B cell (primary cell): Measurements from ENCODE around the gene LRCH1. TPM values are rescaled to one million over a fixed set of nuclear protein-coding genes. Genes with fewer than 3 reads are reported as not detected.

ENCODE experiments used
- ATAC-seq: fragments of 200-7000 bp; cut with Tn5 transposase; one replicate; pipeline ENCODE4 v1.10.0; 2021; ENCODE audit warnings: low read depth, mild to moderate bottlenecking, moderate number of reproducible peaks, moderate library complexity
- CTCF ChIA-PET: fragments of 350-600 bp; sonication (Branson Sonifier 250); formaldehyde crosslinking; loops from one replicate; lab custom pipeline; 2021; ENCODE audit warnings: antibody characterized with exemption, inconsistent platforms; lab: Charles Lee
- POLR2A ChIA-PET: fragments of 350-600 bp; sonication (Branson Sonifier 250); formaldehyde crosslinking; loops from one replicate; lab custom pipeline; 2021; ENCODE audit warnings: antibody characterized with exemption; lab: Charles Lee
- DNase-seq: peaks from one replicate; pipeline ENCODE4 v3.0.0; 2013
- H2AFZ ChIP-seq: 2 replicates; pipeline ENCODE4 v1.6.1; 2012; ENCODE audit warnings: mild to moderate bottlenecking, low read depth, low read length; ENCODE audit not compliant: insufficient read depth, poor library complexity, severe bottlenecking
- H3K27ac ChIP-seq, 2 donors: 1 replicate in 1 of 2; 2 replicates in 1 of 2; pipeline ENCODE4 v1.5.1; 2012 to 2013; ENCODE audit warnings: low read length in 2 of 2, mild to moderate bottlenecking in 2 of 2, moderate library complexity in 1 of 2
- H3K27me3 ChIP-seq, 4 experiments: fragments of 200-600 bp in 1 of 4; sonication (generic) in 1 of 4; replicated peaks in 1 of 4; 1 replicate in 2 of 4; 2 replicates in 2 of 4; pipeline versions ENCODE4 v1.6.1 to v1.7.0; 2013 to 2016; ENCODE audit warnings: low read length in 3 of 4, mild to moderate bottlenecking in 2 of 4, mixed read lengths in 1 of 4, moderate library complexity in 1 of 4; ENCODE audit not compliant: insufficient read depth in 4 of 4, control insufficient read depth in 3 of 4; ENCODE audit errors: control extremely low read depth in 1 of 4
- H3K36me3 ChIP-seq, 2 experiments: replicated peaks in 1 of 2; 1 replicate in 1 of 2; 2 replicates in 1 of 2; pipeline versions ENCODE4 v1.6.1 to v1.7.1; 2013; ENCODE audit warnings: low read length in 1 of 2; ENCODE audit not compliant: insufficient read depth in 2 of 2, control insufficient read depth in 1 of 2; ENCODE audit errors: control extremely low read depth in 1 of 2, extremely low read depth in 1 of 2
- H3K4me1 ChIP-seq, 2 donors: fragments of 200-600 bp in 1 of 2; sonication (generic) in 1 of 2; 1 replicate in 1 of 2; 2 replicates in 1 of 2; pipeline versions ENCODE4 v1.5.1 to v1.6.1; 2013 to 2017; ENCODE audit warnings: low read length in 2 of 2; ENCODE audit not compliant: control insufficient read depth in 2 of 2, insufficient read depth in 2 of 2
- H3K4me2 ChIP-seq: replicated peaks from 2 replicates; pipeline ENCODE3; 2012; ENCODE audit warnings: mild to moderate bottlenecking, low read depth, low read length; ENCODE audit not compliant: poor library complexity, severe bottlenecking
- H3K4me3 ChIP-seq, 5 experiments: fragments of 200-600 bp in 1 of 5; sonication (generic) in 1 of 5; 1 replicate in 3 of 5; 2 replicates in 2 of 5; pipeline versions ENCODE4 v1.5.1 to v1.7.0; 2011 to 2016; ENCODE audit warnings: low read length in 4 of 5, mild to moderate bottlenecking in 4 of 5, low read depth in 2 of 5, control low read depth in 1 of 5, moderate library complexity in 1 of 5; ENCODE audit not compliant: insufficient read depth in 1 of 5; ENCODE audit errors: control extremely low read depth in 1 of 5, extremely low read depth in 1 of 5
- H3K79me2 ChIP-seq: fragments of 200-600 bp; sonication (generic); one replicate; pipeline ENCODE4 v1.6.0; 2016; ENCODE audit warnings: low read length; ENCODE audit not compliant: control insufficient read depth, insufficient read depth
- H3K9ac ChIP-seq: fragments of 200-600 bp; sonication (generic); 2 replicates; pipeline ENCODE4 v1.6.1; 2017; ENCODE audit warnings: mild to moderate bottlenecking, low read length, moderate library complexity
- H3K9me3 ChIP-seq, 3 donors: one replicate each; pipeline versions ENCODE4 v1.6.1 to v1.7.1; 2013; ENCODE audit warnings: low read length in 2 of 3; ENCODE audit not compliant: control insufficient read depth in 2 of 3, insufficient read depth in 1 of 3; ENCODE audit errors: control extremely low read depth in 1 of 3
- H4K20me1 ChIP-seq: 2 replicates; pipeline ENCODE4 v1.6.0; 2012; ENCODE audit warnings: mild to moderate bottlenecking, low read length; ENCODE audit not compliant: insufficient read depth, control insufficient read depth, poor library complexity, severe bottlenecking
- H3K27ac Mint-ChIP-seq: one replicate; pipeline ENCODE4 v1.8.0; 2021; ENCODE audit warnings: mixed read lengths
- H3K27me3 Mint-ChIP-seq: one replicate; pipeline ENCODE4 v1.8.0; 2021; ENCODE audit warnings: mixed read lengths
- H3K4me1 Mint-ChIP-seq: one replicate; pipeline ENCODE4 v1.8.0; 2021; ENCODE audit warnings: mixed read lengths
- H3K4me3 Mint-ChIP-seq: one replicate; pipeline ENCODE4 v1.8.0; 2021; ENCODE audit warnings: mixed read lengths
- H3K9me3 Mint-ChIP-seq: one replicate; pipeline ENCODE4 v1.8.0; 2022; ENCODE audit warnings: mixed read lengths; ENCODE audit not compliant: insufficient read depth
- CTCF ChIP-seq: fragments of 200-600 bp; IDR thresholded peaks from one replicate; pipeline ENCODE4 v1.8.0; 2022; ENCODE audit warnings: antibody characterized with exemption, mild to moderate bottlenecking
- EZH2 ChIP-seq: IDR thresholded peaks from 2 replicates; pipeline ENCODE4 v1.6.1; 2012; ENCODE audit warnings: borderline replicate concordance, low read depth, mild to moderate bottlenecking, moderate library complexity, low read length; ENCODE audit not compliant: insufficient read depth, poor library complexity, severe bottlenecking
- WGBS: methylation state at CpG from one replicate; pipeline ENCODE4 v1.1.5; 2013; ENCODE audit warnings: missing lambda C conversion rate; ENCODE audit not compliant: insufficient coverage; 5-methylcytosine and 5-hydroxymethylcytosine counted together
- intact Hi-C: fragments of 100-400 bp; cut with micrococcal nuclease; formaldehyde crosslinking; loops from one replicate; pipeline ENCODE4 v1.10.0; 2022
- polyA plus RNA-seq: library from polyadenylated mRNA; depleted of rRNA; stranded (reverse); fragments of >200 nt; gene quantifications from 2 replicates; pipeline ENCODE4 v1.2.3, GENCODE V29; 2012
- total RNA-seq, 2 donors: library from RNA; stranded (reverse); fragments of 120-200 nt in 1 of 2; gene quantifications; 1 replicate in 1 of 2; 2 replicates in 1 of 2; pipeline versions ENCODE4 v1.2.3 to v1.2.4, GENCODE V29; 2013 to 2022

Gene LRCH1
- total and polyA plus RNA-seq, 2 donors (not counting 1 experiment from before 2014, with no cell fraction given), result 13.0 to 50.3 TPM

DNA sequence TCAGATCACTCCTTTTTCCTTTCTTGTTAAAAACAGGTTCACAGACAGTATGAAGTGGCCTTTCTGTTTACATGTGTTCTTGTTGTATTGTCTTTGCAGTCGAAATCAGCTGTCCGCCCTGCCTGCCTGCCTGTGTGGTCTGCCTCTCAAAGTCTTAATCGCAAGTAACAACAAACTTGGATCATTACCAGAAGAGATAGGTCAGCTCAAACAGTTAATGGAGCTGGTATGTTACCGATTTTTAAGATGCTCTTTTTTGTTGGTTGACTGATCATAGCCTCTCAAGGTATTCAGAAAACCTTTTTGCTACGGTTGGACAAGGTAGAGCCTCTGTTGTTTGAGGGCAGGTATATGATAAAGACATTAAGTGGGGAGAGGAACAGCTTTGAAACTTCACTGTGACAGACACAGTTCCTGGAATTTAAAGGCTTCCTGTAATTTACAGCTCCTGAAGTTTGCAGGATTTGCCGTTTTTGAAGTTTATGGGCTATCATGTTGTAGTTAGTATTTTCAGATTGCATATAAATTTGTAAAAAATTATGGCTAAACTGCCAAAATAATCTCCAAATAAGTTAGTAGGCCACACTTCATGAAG is 116.1 kb downstream of the LRCH1 start:
- Histone ChIP-seq H3K79me2 (peaks cover 75% of the 10 kb centered on the region), H4K20me1 (no peaks in the 10 kb centered on the region), H3K36me3 (peaks cover 0 to 21% of the 10 kb centered on the region in 2 experiments), H3K27me3 (no peaks in the 10 kb centered on the region), H3K9me3 (no peaks in the 10 kb centered on the region), H2AFZ (no peak overlapping the region), H3K4me1 (peaks cover 38% of the 10 kb centered on the region in 2 donors), H3K9ac (no peak overlapping the region), H3K27ac (peak overlapping the region in 1 of 2 donors; percentile 47), H3K4me2 (peak overlapping the region; percentile 88), H3K4me3 (no peak overlapping the region)
- ATAC-seq (no peak), DNase-seq (no peak)
- Mint-ChIP-seq H3K27me3 (no peaks in the 10 kb centered on the region), H3K9me3 (no peaks in the 10 kb centered on the region), H3K4me1 (peaks cover 62% of the 10 kb centered on the region), H3K4me3 (peak overlapping the region; percentile 55), H3K27ac (peak overlapping the region; percentile 39)
- no peak for TF ChIP-seq CTCF
- TF ChIP-seq EZH2, result no peak
- intact Hi-C loops, result loop anchor here (1.0 to 10.0 kb wide), 4 partner anchors 10 to 284 kb away; partner anchors contain the start of gene RUBCNL
- ChIA-PET CTCF (interaction anchor here (0.8 to 2.5 kb wide), 5 partner anchors 11 to 117 kb away, joined by 3 to 22 read pairs (median 4); no protein-coding TSS in a partner anchor), POLR2A (interaction anchor here (0.6 to 0.9 kb wide), 2 partner anchors 116 to 117 kb away, joined by 3 read pairs; partner anchors contain the start of gene LRCH1)
- WGBS, result 51% methylated on average over 5 of the region's 6 CpGs
